Fibroblast of pulmonary artery (primary cell): ENCODE results near the gene RABGAP1L.
"Not testable (repeated sequence)": the region's sequence is repeated elsewhere in the genome, so short reads cannot be mapped to it uniquely, and the experiment has no call there.

Source experiments
- DNase-seq: peaks from one replicate; pipeline ENCODE4 v3.0.0-alpha.2; 2010; ENCODE audit warnings: low read depth
- H3K4me3 ChIP-seq: replicated peaks from 2 replicates; pipeline ENCODE4 v1.5.1; 2011; ENCODE audit warnings: low read depth, mild to moderate bottlenecking, control low read depth, low read length, moderate library complexity
- CTCF ChIP-seq: IDR thresholded peaks from 2 replicates; pipeline ENCODE4 v1.5.1; 2011; ENCODE audit warnings: mild to moderate bottlenecking, control low read depth, low read length, inconsistent platforms; ENCODE audit errors: missing control alignments

Gene RABGAP1L

GRCh38 chr1:174322202-174322862 is 163.0 kb downstream of the RABGAP1L start:
- no peak overlapping the region for H3K4me3 ChIP-seq
- TF ChIP-seq CTCF = no peak
- no peak for DNase-seq

DNA sequence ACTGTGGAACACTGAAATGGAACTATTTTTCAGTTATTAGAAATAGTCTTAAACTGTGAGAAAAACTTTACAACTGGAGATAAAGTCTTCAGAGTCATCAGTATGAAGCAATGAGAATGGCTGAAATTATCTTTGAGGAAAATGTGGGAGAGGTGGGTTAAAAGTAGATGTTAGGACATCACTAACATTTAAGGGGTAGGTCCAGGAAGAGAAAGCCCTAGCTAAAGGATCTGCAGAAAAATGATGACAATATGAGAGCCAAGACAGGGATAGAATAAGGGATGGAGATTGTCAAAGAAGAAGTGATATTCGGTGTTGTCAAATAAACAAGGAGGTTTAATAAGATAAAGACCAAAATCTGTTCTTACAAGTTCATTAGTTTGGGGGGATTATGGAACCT is 165.2 kb downstream of the RABGAP1L start:
- TF ChIP-seq CTCF = no peak
- DNase-seq = no peak
- no peak overlapping the region for H3K4me3 ChIP-seq

- no peak overlapping the region for H3K4me3 ChIP-seq
- DNase-seq = no peak
- TF ChIP-seq CTCF = no peak
Measured at GRCh38 chr1:174324939-174325338, 165.6 kb downstream of the RABGAP1L start.

DNA sequence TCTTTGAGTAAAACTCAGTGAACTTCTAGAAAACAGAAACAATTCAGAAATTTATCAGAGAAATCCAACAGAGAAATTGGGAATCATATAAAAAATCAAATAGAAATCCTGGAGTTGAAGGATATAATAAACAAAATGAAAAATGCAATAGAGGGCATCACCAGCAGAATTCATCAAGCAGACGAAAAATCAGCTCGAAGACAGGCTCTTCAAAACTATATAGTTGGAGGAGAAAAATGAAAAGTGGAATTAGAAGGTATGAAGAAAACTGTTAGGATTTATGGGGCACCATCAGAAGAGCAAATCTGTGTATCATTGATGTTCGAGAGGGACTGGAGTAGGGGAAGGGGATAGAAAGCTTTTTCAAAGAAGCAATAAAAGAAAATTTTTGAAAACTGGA is 167.0 kb downstream of the RABGAP1L start:
- DNase-seq = no peak
- no peak overlapping the region for H3K4me3 ChIP-seq
- no peak for TF ChIP-seq CTCF

GRCh38 chr1:174333437-174333836 is 174.1 kb downstream of the RABGAP1L start:
- DNase-seq = no peak
- no peak overlapping the region for H3K4me3 ChIP-seq
- no peak for TF ChIP-seq CTCF

DNA sequence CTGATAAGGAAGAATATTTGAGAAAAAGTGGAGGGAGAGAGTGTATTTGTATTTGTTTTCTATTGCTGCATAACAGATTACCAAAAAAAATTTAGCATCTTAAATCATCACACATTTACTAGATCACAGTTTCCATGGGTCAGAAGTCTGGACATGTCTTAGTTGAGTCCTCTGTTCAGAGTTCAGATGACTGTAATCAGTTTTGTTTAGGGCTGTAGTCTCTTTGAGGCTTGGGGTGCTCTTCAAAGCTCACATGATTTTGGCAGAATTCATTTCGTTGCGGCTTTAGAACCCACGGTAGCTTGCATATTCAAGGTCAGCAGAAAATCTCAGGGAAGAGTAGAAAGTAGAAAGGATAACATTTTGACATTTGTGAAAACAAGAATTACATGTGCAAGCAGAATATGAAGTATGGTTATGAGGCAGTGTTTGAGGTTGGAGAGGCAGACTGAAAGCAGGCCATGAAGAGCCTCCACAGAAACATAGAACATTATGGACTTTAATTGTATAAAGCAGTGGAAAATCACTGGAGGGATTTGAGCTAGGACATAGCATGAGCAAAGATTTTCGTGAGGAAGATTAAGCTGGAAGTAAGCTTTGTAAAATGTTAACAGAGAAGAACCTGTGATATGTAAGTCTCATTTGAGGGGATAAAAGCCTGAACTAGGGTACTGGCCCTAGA is 177.8 kb downstream of the RABGAP1L start:
- DNase-seq = no peak
- no peak overlapping the region for H3K4me3 ChIP-seq
- TF ChIP-seq CTCF = no peak

- not testable (repeated sequence) for DNase-seq, H3K4me3 ChIP-seq
Measured at GRCh38 chr1:174340404-174340803, 181.1 kb downstream of the RABGAP1L start.
